A549 (cell line): Measurements from ENCODE around the gene FRMD8.

Experiments
- CBX8 ChIP-seq: fragments of 200-600 bp; sonication (generic); IDR thresholded peaks from 2 replicates; pipeline ENCODE4 v1.6.1; 2016
- CTCF ChIP-seq: fragments of >200 bp; sonication (Bioruptor Twin); formaldehyde crosslinking; IDR thresholded peaks from 3 replicates; pipeline ENCODE4 v1.5.1; 2016
- EP300 ChIP-seq, 2 experiments: fragments of >200 bp; sonication (Bioruptor Twin); formaldehyde crosslinking; IDR thresholded peaks; 2 replicates in 1 of 2; 3 replicates in 1 of 2; pipeline ENCODE4 v1.6.1; 2016 to 2017
- JUNB ChIP-seq: fragments of >200 bp; sonication (Bioruptor Twin); formaldehyde crosslinking; IDR thresholded peaks from 2 replicates; pipeline ENCODE4 v1.6.1; 2016
- MYC ChIP-seq: IDR thresholded peaks from 2 replicates; pipeline ENCODE4 v1.6.1; 2012; ENCODE audit warnings: mild to moderate bottlenecking, inconsistent platforms, low read length, improper control_type of control experiment, borderline replicate concordance
- NPAS2 ChIP-seq: fragments of 250-450 bp; sonication (Bioruptor Pico); IDR thresholded peaks from 2 replicates; pipeline ENCODE4 v1.8.0; 2022; ENCODE audit warnings: mild to moderate bottlenecking, moderate library complexity, borderline replicate concordance
- POLR2A ChIP-seq: IDR thresholded peaks from 2 replicates; pipeline ENCODE4 v1.6.1; 2012; ENCODE audit warnings: mild to moderate bottlenecking, low read length
- SREBF2 ChIP-seq: fragments of 450-650 bp; IDR thresholded peaks from 2 replicates; pipeline ENCODE4 v1.6.1; 2014; ENCODE audit warnings: mild to moderate bottlenecking, moderate library complexity
- USF2 ChIP-seq: fragments of 450-650 bp; IDR thresholded peaks from 2 replicates; pipeline ENCODE4 v1.6.1; 2014; ENCODE audit warnings: antibody characterized with exemption
- TF ChIP-seq, protein P1 (sequence below): IDR thresholded peaks from 2 replicates; pipeline ENCODE4 v1.6.1; 2012; ENCODE audit warnings: low read depth, borderline replicate concordance

GRCh38 chr11:65383778-65384177 is 2.7 kb upstream of the FRMD8 start:
- no peak for TF ChIP-seq MYC
- TF ChIP-seq, protein P1, sequence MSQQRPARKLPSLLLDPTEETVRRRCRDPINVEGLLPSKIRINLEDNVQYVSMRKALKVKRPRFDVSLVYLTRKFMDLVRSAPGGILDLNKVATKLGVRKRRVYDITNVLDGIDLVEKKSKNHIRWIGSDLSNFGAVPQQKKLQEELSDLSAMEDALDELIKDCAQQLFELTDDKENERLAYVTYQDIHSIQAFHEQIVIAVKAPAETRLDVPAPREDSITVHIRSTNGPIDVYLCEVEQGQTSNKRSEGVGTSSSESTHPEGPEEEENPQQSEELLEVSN: no peak
- TF ChIP-seq NPAS2 (CRISPR knock-in tag): no peak
- TF ChIP-seq USF2: no peak
- no peak for TF ChIP-seq CTCF
- TF ChIP-seq JUNB: no peak
- TF ChIP-seq POLR2A: no peak
- no peak for TF ChIP-seq SREBF2
- no peak for TF ChIP-seq EP300 (IDR thresholded peaks at IDR 0.05)
- no peak for TF ChIP-seq CBX8
